DMS153 (cell line): Measurements from ENCODE around the gene TATDN2.
"Not testable (repeated sequence)": the region's sequence is repeated elsewhere in the genome, so short reads cannot be mapped to it uniquely, and the experiment has no call there.

Source experiments
- DNase-seq: peaks from one replicate; lab custom pipeline; 2025; lab: John Stamatoyannopoulos, UW

The TATDN2 gene

GRCh38 chr3:10290481-10291176 lies 42.4 kb downstream of the TATDN2 start:
- no peak for DNase-seq

- no peak for DNase-seq
Observed at GRCh38 chr3:10291641-10292040, 43.4 kb downstream of the TATDN2 start.

- no peak for DNase-seq
Observed at GRCh38 chr3:10292505-10293419, 44.5 kb downstream of the TATDN2 start, which contains the start of gene GHRL. GHRL (minus strand) TSS chr3:10292947; CDS start chr3:10290180, 2,767 bp downstream.

- no peak for DNase-seq
Observed at GRCh38 chr3:10294030-10294586, 45.8 kb downstream of the TATDN2 start.

GRCh38 chr3:10298064-10298463 lies 49.8 kb downstream of the TATDN2 start:
- not testable (repeated sequence) for DNase-seq

- DNase-seq = no peak
Observed at GRCh38 chr3:10299175-10299574, 50.9 kb downstream of the TATDN2 start.

GRCh38 chr3:10299679-10300078 lies 51.4 kb downstream of the TATDN2 start:
- no peak for DNase-seq

GRCh38 chr3:10300087-10300486 lies 51.8 kb downstream of the TATDN2 start:
- DNase-seq = no peak

GRCh38 chr3:10303105-10303504 lies 54.8 kb downstream of the TATDN2 start:
- DNase-seq = no peak

GRCh38 chr3:10303785-10304184 lies 55.5 kb downstream of the TATDN2 start:
- DNase-seq = no peak

GRCh38 chr3:10304905-10305304 lies 56.6 kb downstream of the TATDN2 start:
- no peak for DNase-seq

GRCh38 chr3:10305331-10305902 lies 57.2 kb downstream of the TATDN2 start:
- DNase-seq = no peak

- DNase-seq = no peak
Observed at GRCh38 chr3:10306156-10306555, 57.9 kb downstream of the TATDN2 start.

GRCh38 chr3:10308678-10309077 lies 60.4 kb downstream of the TATDN2 start:
- no peak for DNase-seq

- no peak for DNase-seq
Observed at GRCh38 chr3:10309736-10310135, 61.5 kb downstream of the TATDN2 start.

- no peak for DNase-seq
Observed at GRCh38 chr3:10310578-10310977, 62.3 kb downstream of the TATDN2 start.

- no peak for DNase-seq
Observed at GRCh38 chr3:10311710-10312109, 63.5 kb downstream of the TATDN2 start.

GRCh38 chr3:10312391-10312790 lies 64.1 kb downstream of the TATDN2 start:
- DNase-seq = no peak

- no peak for DNase-seq
Observed at GRCh38 chr3:10312861-10313260, 64.6 kb downstream of the TATDN2 start.

GRCh38 chr3:10315101-10315500 lies 66.8 kb downstream of the TATDN2 start:
- DNase-seq = no peak

GRCh38 chr3:10315771-10316344 lies 67.6 kb downstream of the TATDN2 start:
- no peak for DNase-seq

- no peak for DNase-seq
Observed at GRCh38 chr3:10317311-10317960, 69.2 kb downstream of the TATDN2 start.
